HepG2 (cell line): ENCODE results near the gene MRFAP1L1. TPM values are rescaled to one million over a fixed set of nuclear protein-coding genes. Genes with fewer than 3 reads are reported as not detected.

ENCODE experiments used
- ELF1 ChIP-seq: sonication (generic); formaldehyde crosslinking; IDR thresholded peaks from 2 replicates; pipeline ENCODE4 v1.4.0; 2020; ENCODE audit warnings: missing genetic modification reagents
- ELF3 ChIP-seq: IDR thresholded peaks from 2 replicates; pipeline ENCODE4 v1.6.1; 2016; ENCODE audit warnings: missing genetic modification reagents, missing compliant biosample characterization
- ETV5 ChIP-seq: IDR thresholded peaks from 2 replicates; pipeline ENCODE4 v1.6.1; 2018; ENCODE audit warnings: missing biosample characterization, missing genetic modification reagents, inconsistent platforms, borderline replicate concordance
- FOSL1 ChIP-seq: sonication (generic); formaldehyde crosslinking; IDR thresholded peaks from 2 replicates; pipeline ENCODE4 v1.9.0; 2021; ENCODE audit warnings: missing genetic modification reagents, borderline replicate concordance
- FOSL2 ChIP-seq: sonication (generic); formaldehyde crosslinking; IDR thresholded peaks from 2 replicates; pipeline ENCODE4 v1.4.0; 2020; ENCODE audit warnings: missing genetic modification reagents
- GPN1 ChIP-seq: sonication (generic); formaldehyde crosslinking; IDR thresholded peaks from 2 replicates; pipeline ENCODE4 v1.5.1; 2020; ENCODE audit warnings: missing genetic modification reagents, borderline replicate concordance
- HOXA3 ChIP-seq: sonication (generic); formaldehyde crosslinking; IDR thresholded peaks from 2 replicates; pipeline ENCODE4 v1.5.0; 2020; ENCODE audit warnings: missing genetic modification reagents
- JUND ChIP-seq: sonication (generic); formaldehyde crosslinking; IDR thresholded peaks from 2 replicates; pipeline ENCODE4 v1.8.0; 2022; ENCODE audit warnings: mild to moderate bottlenecking, missing genetic modification reagents
- MXI1 ChIP-seq: IDR thresholded peaks from 3 replicates; pipeline ENCODE4 v1.6.1; 2012; ENCODE audit warnings: low read depth, low read length, inconsistent platforms, borderline replicate concordance
- NFKB2 ChIP-seq: sonication (generic); formaldehyde crosslinking; IDR thresholded peaks from 2 replicates; pipeline ENCODE4 v1.4.0; 2020; ENCODE audit warnings: missing genetic modification reagents, borderline replicate concordance
- SAP130 ChIP-seq: IDR thresholded peaks from 2 replicates; pipeline ENCODE4 v1.6.1; 2016; ENCODE audit warnings: low read depth
- SCMH1 ChIP-seq: sonication (generic); formaldehyde crosslinking; IDR thresholded peaks from 2 replicates; pipeline ENCODE4 v1.9.0; 2021; ENCODE audit warnings: missing genetic modification reagents, mild to moderate bottlenecking, borderline replicate concordance
- ZNF24 ChIP-seq: fragments of 450-650 bp; IDR thresholded peaks from 2 replicates; pipeline ENCODE4 v1.6.1; 2017; ENCODE audit warnings: antibody characterized with exemption, mild to moderate bottlenecking
- ZNF44 ChIP-seq: sonication (generic); formaldehyde crosslinking; IDR thresholded peaks from 2 replicates; pipeline ENCODE4 v1.5.1; 2020; ENCODE audit warnings: mild to moderate bottlenecking, missing genetic modification reagents
- ZNF569 ChIP-seq: sonication (generic); formaldehyde crosslinking; IDR thresholded peaks from 2 replicates; pipeline ENCODE4 v1.5.0; 2020; ENCODE audit warnings: mild to moderate bottlenecking, missing genetic modification reagents, moderate library complexity, borderline replicate concordance
- ZNF879 ChIP-seq: sonication (generic); formaldehyde crosslinking; IDR thresholded peaks from 2 replicates; pipeline ENCODE4 v1.8.1; 2023; ENCODE audit warnings: missing genetic modification reagents
- polyA plus RNA-seq, 8 experiments: library from polyadenylated mRNA; depleted of rRNA in 3 of 8; stranded (reverse) in 7 of 8; unstranded in 1 of 8; fragments of >200 nt; fragmentation: Illumina TruSeq in 4 of 8; extraction: Trizol in 4 of 8; gene quantifications; 2 replicates each; pipeline versions ENCODE4 v1.2.1 to v1.2.3, GENCODE V29; 2011 to 2016; ENCODE audit warnings: low read depth in 4 of 8, missing spikeins in 1 of 8, mixed read lengths in 1 of 8; ENCODE audit not compliant: insufficient read depth in 1 of 8
- total RNA-seq, 5 experiments: library from RNA; depleted of rRNA; stranded (reverse); fragments of >200 nt; fragmentation: Illumina TruSeq; extraction: Trizol; gene quantifications; 2 replicates each; pipeline ENCODE4 v1.2.3, GENCODE V29; 2016; ENCODE audit warnings: low read depth in 1 of 5
- TF ChIP-seq, protein P1 (sequence below): sonication (generic); formaldehyde crosslinking; IDR thresholded peaks from 2 replicates; pipeline ENCODE4 v1.4.0; 2020; ENCODE audit warnings: missing genetic modification reagents
- TF ChIP-seq, protein P2 (sequence below): sonication (generic); formaldehyde crosslinking; IDR thresholded peaks from 2 replicates; pipeline ENCODE4 v1.4.0; 2020; ENCODE audit warnings: missing genetic modification reagents
- TF ChIP-seq, protein P3 (sequence below): IDR thresholded peaks from 2 replicates; pipeline ENCODE4 v1.6.1; 2016; ENCODE audit warnings: missing compliant biosample characterization, missing genetic modification reagents, borderline replicate concordance
- TF ChIP-seq, protein P4 (sequence below): IDR thresholded peaks from 2 replicates; pipeline ENCODE4 v1.6.1; 2016; ENCODE audit warnings: mild to moderate bottlenecking
- TF ChIP-seq, protein P5 (sequence below): sonication (generic); formaldehyde crosslinking; IDR thresholded peaks from 2 replicates; pipeline ENCODE4 v1.4.0; 2020; ENCODE audit warnings: missing genetic modification reagents

The MRFAP1L1 gene
- total and polyA plus RNA-seq, 2 of the 13 experiments (the other 11 are each of a cell fraction or from before 2014, with no cell fraction given) = 44.8 to 76.6 TPM

DNA sequence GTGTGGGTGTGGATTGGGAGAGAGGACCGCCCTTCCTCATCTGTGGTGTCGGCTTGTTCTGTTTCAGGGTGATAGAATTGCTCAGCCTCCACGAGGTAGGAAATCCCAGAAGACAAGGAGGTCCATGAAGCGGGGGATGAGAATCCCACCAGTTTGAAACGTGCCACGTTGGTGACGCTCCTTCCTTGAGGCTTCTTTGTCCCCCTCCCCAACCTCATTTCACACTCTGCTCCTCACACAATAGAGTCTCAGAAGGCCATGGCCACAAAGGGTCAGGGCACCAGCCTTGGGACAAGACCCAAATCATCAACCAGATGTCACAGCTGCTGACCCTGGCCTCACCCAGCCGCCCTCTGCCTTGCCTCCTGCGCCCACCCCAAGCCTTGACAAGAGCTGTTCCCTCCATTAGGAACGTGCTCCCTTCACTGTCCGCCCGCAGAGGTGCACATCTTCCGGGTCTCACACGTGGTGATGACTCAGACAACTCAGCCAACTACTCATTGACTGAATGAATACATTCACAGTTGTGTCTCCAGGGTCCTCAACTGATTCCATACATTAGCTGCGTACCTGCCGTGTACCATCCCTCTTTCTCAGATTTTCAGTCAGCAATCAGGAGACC lies 24.6 kb upstream of the MRFAP1L1 start (continued):
- TF ChIP-seq, protein P1, sequence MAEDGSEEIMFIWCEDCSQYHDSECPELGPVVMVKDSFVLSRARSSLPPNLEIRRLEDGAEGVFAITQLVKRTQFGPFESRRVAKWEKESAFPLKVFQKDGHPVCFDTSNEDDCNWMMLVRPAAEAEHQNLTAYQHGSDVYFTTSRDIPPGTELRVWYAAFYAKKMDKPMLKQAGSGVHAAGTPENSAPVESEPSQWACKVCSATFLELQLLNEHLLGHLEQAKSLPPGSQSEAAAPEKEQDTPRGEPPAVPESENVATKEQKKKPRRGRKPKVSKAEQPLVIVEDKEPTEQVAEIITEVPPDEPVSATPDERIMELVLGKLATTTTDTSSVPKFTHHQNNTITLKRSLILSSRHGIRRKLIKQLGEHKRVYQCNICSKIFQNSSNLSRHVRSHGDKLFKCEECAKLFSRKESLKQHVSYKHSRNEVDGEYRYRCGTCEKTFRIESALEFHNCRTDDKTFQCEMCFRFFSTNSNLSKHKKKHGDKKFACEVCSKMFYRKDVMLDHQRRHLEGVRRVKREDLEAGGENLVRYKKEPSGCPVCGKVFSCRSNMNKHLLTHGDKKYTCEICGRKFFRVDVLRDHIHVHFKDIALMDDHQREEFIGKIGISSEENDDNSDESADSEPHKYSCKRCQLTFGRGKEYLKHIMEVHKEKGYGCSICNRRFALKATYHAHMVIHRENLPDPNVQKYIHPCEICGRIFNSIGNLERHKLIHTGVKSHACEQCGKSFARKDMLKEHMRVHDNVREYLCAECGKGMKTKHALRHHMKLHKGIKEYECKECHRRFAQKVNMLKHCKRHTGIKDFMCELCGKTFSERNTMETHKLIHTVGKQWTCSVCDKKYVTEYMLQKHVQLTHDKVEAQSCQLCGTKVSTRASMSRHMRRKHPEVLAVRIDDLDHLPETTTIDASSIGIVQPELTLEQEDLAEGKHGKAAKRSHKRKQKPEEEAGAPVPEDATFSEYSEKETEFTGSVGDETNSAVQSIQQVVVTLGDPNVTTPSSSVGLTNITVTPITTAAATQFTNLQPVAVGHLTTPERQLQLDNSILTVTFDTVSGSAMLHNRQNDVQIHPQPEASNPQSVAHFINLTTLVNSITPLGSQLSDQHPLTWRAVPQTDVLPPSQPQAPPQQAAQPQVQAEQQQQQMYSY = no peak
- TF ChIP-seq FOSL2 (peak; percentile 91), SAP130 (peak; percentile 49; the same call in 1 of the 2 replicates), ZNF44 (no peak), ELF1 (CRISPR knock-in tag) (0 out of 2 replicates have a peak, but pooled peaks have one; percentile 30), ZNF24 (no peak), ZNF569 (CRISPR knock-in tag) (no peak), ZNF879 (CRISPR knock-in tag) (peak; percentile 49; the same call in 1 of the 2 replicates), ELF3 (CRISPR knock-in tag) (0 out of 2 replicates have a peak, but pooled peaks have one; percentile 39), MXI1 (peak; percentile 42; the same call in 1 of the 3 replicates), NFKB2 (CRISPR knock-in tag) (peak; percentile 62; the same call in 1 of the 2 replicates), SCMH1 (CRISPR knock-in tag) (no peak), ETV5 (CRISPR knock-in tag) (no peak), JUND (CRISPR knock-in tag) (0 out of 2 replicates have a peak, but pooled peaks have one; percentile 35), FOSL1 (CRISPR knock-in tag) (peak; percentile 42; the same call in 1 of the 2 replicates), HOXA3 (peak; percentile 42; the same call in 1 of the 2 replicates), GPN1 (CRISPR knock-in tag) (no peak)
- TF ChIP-seq, protein P2, sequence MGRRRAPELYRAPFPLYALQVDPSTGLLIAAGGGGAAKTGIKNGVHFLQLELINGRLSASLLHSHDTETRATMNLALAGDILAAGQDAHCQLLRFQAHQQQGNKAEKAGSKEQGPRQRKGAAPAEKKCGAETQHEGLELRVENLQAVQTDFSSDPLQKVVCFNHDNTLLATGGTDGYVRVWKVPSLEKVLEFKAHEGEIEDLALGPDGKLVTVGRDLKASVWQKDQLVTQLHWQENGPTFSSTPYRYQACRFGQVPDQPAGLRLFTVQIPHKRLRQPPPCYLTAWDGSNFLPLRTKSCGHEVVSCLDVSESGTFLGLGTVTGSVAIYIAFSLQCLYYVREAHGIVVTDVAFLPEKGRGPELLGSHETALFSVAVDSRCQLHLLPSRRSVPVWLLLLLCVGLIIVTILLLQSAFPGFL (CRISPR knock-in tag) = no peak
- TF ChIP-seq, protein P3, sequence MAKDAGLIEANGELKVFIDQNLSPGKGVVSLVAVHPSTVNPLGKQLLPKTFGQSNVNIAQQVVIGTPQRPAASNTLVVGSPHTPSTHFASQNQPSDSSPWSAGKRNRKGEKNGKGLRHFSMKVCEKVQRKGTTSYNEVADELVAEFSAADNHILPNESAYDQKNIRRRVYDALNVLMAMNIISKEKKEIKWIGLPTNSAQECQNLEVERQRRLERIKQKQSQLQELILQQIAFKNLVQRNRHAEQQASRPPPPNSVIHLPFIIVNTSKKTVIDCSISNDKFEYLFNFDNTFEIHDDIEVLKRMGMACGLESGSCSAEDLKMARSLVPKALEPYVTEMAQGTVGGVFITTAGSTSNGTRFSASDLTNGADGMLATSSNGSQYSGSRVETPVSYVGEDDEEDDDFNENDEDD (CRISPR knock-in tag) = peak; percentile 13; the same call in 1 of the 2 replicates
- TF ChIP-seq, protein P4, sequence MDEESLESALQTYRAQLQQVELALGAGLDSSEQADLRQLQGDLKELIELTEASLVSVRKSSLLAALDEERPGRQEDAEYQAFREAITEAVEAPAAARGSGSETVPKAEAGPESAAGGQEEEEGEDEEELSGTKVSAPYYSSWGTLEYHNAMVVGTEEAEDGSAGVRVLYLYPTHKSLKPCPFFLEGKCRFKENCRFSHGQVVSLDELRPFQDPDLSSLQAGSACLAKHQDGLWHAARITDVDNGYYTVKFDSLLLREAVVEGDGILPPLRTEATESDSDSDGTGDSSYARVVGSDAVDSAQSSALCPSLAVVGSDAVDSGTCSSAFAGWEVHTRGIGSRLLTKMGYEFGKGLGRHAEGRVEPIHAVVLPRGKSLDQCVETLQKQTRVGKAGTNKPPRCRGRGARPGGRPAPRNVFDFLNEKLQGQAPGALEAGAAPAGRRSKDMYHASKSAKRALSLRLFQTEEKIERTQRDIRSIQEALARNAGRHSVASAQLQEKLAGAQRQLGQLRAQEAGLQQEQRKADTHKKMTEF (CRISPR knock-in tag) = no peak
- TF ChIP-seq, protein P5, sequence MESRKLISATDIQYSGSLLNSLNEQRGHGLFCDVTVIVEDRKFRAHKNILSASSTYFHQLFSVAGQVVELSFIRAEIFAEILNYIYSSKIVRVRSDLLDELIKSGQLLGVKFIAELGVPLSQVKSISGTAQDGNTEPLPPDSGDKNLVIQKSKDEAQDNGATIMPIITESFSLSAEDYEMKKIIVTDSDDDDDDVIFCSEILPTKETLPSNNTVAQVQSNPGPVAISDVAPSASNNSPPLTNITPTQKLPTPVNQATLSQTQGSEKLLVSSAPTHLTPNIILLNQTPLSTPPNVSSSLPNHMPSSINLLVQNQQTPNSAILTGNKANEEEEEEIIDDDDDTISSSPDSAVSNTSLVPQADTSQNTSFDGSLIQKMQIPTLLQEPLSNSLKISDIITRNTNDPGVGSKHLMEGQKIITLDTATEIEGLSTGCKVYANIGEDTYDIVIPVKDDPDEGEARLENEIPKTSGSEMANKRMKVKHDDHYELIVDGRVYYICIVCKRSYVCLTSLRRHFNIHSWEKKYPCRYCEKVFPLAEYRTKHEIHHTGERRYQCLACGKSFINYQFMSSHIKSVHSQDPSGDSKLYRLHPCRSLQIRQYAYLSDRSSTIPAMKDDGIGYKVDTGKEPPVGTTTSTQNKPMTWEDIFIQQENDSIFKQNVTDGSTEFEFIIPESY (CRISPR knock-in tag) = no peak
